OCI-LY3 (cell line): Measurements from ENCODE around the gene ZP1.

Source experiments
- H2AFZ ChIP-seq: fragments of 200-600, 300-600 bp; shearing (Covaris generic); 2 replicates; pipeline ENCODE4 v1.6.0; 2014; ENCODE audit warnings: antibody characterized with exemption, low read depth, low read length
- H3K27ac ChIP-seq: fragments of 200-600, 300-600 bp; sonication (generic); 2 replicates; pipeline ENCODE4 v1.5.1; 2014; ENCODE audit warnings: mild to moderate bottlenecking, low read length, moderate library complexity, mixed read lengths
- H3K27me3 ChIP-seq: fragments of 200-600, 300-600 bp; sonication (generic); 2 replicates; pipeline ENCODE4 v1.6.1; 2014; ENCODE audit warnings: low read depth, low read length, mixed read lengths
- H3K36me3 ChIP-seq: fragments of 200-600, 300-600 bp; sonication (generic); replicated peaks from 2 replicates; pipeline ENCODE3; 2014; ENCODE audit warnings: low read depth, low read length, mixed read lengths
- H3K4me1 ChIP-seq: fragments of 300-600, 200-600 bp; sonication (generic); 2 replicates; pipeline ENCODE4 v1.6.1; 2014; ENCODE audit warnings: low read length, mixed read lengths
- H3K4me2 ChIP-seq: fragments of 200-600, 300-600 bp; sonication (generic); 2 replicates; pipeline ENCODE4 v1.6.1; 2014; ENCODE audit warnings: low read length, mixed read lengths
- H3K4me3 ChIP-seq: fragments of 300-600, 200-600 bp; sonication (generic); 2 replicates; pipeline ENCODE4 v1.5.1; 2014; ENCODE audit warnings: antibody characterized with exemption, mild to moderate bottlenecking, low read length, moderate library complexity
- H3K79me2 ChIP-seq: fragments of 300-600, 200-600 bp; shearing (Covaris generic); 2 replicates; pipeline ENCODE4 v1.6.1; 2014; ENCODE audit warnings: mild to moderate bottlenecking, low read length, mixed read lengths
- H3K9ac ChIP-seq: fragments of 300-600, 200-600 bp; shearing (Covaris generic); 2 replicates; pipeline ENCODE4 v1.6.0; 2014; ENCODE audit warnings: mild to moderate bottlenecking, low read length, moderate library complexity
- H3K9me3 ChIP-seq: fragments of 200-600, 300-600 bp; shearing (Covaris generic); 2 replicates; pipeline ENCODE4 v1.6.1; 2014; ENCODE audit warnings: low read length, mixed read lengths; ENCODE audit not compliant: insufficient read depth
- H4K20me1 ChIP-seq: fragments of 200-600, 300-600 bp; sonication (generic); 2 replicates; pipeline ENCODE4 v1.6.1; 2016; ENCODE audit warnings: low read length, mixed read lengths; ENCODE audit not compliant: insufficient read depth
- EZH2phosphoT487 ChIP-seq: fragments of 200-600 bp; shearing (Covaris generic); IDR thresholded peaks from 2 replicates; pipeline ENCODE4 v1.6.1; 2018; ENCODE audit warnings: antibody characterized with exemption, mixed run types, low read depth
- TF ChIP-seq, protein P1 (sequence below): fragments of 200-600, 300-600 bp; sonication (generic); IDR thresholded peaks from 2 replicates; pipeline ENCODE4 v1.5.1; 2014; ENCODE audit warnings: antibody characterized with exemption, low read length, low read depth

The ZP1 gene

DNA sequence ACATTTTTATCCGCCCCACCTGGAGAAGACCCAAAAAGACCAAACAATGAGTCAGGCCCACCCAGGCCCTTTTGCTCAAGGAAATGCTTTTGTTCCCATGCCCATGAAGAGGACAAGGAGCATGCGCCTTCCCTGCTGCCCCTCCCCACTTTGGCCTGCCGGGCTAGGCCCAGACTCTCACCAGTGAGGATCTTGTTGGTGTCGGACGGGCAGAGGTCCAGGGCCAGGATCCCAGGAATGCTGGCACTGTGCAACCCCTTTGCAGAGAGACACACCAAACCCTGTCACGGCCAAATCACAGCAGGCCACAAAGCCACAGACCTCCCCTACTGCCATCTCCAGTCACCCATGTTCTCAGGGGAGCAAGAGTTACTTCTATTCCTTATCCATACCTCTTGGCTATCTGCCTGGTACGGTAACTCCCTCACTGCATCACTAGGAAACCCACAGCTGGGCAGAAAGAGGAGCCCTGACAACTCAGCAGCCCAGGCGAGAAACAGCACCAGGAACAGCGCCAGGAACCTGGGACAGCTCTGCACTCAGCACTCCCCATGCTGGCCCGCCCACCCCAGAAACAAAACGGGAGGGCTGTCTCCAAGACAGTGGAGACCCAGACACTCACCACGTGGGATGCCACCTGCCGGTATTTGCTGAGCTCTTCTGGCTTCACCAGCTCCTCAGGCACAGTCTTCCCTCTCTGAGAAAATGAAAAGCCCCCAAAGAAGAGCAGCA is 33.5 kb downstream of the ZP1 start:
- Histone ChIP-seq H2AFZ (no peak overlapping the region), H3K27me3 (no peaks in the 10 kb centered on the region), H3K79me2 (peaks cover 46% of the 10 kb centered on the region), H3K27ac (no peak overlapping the region), H3K36me3 (peaks cover 86% of the 10 kb centered on the region), H3K4me3 (no peak overlapping the region), H3K4me2 (no peak overlapping the region), H4K20me1 (peaks cover 33% of the 10 kb centered on the region), H3K4me1 (peaks cover 12% of the 10 kb centered on the region), H3K9me3 (no peaks in the 10 kb centered on the region), H3K9ac (no peak overlapping the region)
- TF ChIP-seq EZH2phosphoT487: no peak
- TF ChIP-seq, protein P1, sequence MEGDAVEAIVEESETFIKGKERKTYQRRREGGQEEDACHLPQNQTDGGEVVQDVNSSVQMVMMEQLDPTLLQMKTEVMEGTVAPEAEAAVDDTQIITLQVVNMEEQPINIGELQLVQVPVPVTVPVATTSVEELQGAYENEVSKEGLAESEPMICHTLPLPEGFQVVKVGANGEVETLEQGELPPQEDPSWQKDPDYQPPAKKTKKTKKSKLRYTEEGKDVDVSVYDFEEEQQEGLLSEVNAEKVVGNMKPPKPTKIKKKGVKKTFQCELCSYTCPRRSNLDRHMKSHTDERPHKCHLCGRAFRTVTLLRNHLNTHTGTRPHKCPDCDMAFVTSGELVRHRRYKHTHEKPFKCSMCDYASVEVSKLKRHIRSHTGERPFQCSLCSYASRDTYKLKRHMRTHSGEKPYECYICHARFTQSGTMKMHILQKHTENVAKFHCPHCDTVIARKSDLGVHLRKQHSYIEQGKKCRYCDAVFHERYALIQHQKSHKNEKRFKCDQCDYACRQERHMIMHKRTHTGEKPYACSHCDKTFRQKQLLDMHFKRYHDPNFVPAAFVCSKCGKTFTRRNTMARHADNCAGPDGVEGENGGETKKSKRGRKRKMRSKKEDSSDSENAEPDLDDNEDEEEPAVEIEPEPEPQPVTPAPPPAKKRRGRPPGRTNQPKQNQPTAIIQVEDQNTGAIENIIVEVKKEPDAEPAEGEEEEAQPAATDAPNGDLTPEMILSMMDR: no peak

DNA sequence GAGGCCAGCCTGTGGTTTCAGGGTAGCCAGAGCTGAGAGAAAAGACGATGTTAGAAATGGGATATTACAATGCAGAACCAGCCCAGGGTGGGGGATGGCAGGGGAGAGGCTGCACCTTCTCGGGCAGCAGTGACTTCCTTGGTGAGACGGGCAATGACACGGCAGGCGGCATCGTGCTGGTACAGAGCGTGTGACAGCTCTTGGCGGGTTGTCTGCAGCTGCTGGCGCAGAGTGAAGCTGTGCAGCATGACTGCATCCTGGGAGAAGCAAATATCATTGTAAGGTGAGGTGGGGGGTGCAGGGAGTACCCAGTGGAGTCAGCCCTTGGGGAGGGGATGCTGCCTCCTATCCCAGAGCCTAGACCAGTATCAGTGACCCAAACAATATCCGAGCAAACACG is 35.3 kb downstream of the ZP1 start:
- H3K36me3 ChIP-seq: peaks cover 72% of the 10 kb centered on the region
- H4K20me1 ChIP-seq: peaks cover 34% of the 10 kb centered on the region
- H3K4me1 ChIP-seq: peaks cover 20% of the 10 kb centered on the region
- H3K27ac ChIP-seq: no peak overlapping the region
- H2AFZ ChIP-seq: no peak overlapping the region
- H3K9ac ChIP-seq: no peak overlapping the region
- H3K79me2 ChIP-seq: peaks cover 51% of the 10 kb centered on the region
- no peak overlapping the region for H3K4me3 ChIP-seq
- TF ChIP-seq EZH2phosphoT487: no peak
- TF ChIP-seq, protein P1: no peak
- H3K4me2 ChIP-seq: no peak overlapping the region
- no peaks in the 10 kb centered on the region for H3K27me3 ChIP-seq
- H3K9me3 ChIP-seq: no peaks in the 10 kb centered on the region

DNA sequence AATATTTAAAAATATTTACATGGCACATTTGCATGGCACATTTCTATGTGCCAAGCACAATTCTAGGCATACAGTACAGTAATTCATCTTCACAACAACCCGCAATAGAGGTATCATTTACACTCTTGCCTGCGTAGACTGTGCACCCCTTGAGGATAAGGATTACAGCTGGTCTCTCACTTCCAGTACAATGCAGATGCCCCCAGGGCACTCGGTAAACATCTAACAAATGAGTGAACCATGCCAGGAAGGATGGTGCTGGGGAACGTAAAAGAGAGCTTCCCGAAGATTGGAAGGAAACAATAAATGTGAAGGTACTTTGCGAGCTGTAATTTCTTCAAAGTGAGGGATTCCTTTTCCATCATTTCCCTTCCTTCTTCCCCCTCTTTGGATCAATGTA is 37.7 kb downstream of the ZP1 start:
- TF ChIP-seq, protein P1: no peak
- TF ChIP-seq EZH2phosphoT487: no peak
- peak overlapping the region; percentile 87 for H3K9ac ChIP-seq
- H3K9me3 ChIP-seq: peaks cover 10% of the 10 kb centered on the region
- peak overlapping the region; percentile 89 for H3K4me3 ChIP-seq
- peaks cover 60% of the 10 kb centered on the region for H3K36me3 ChIP-seq
- H3K4me1 ChIP-seq: peaks cover 40% of the 10 kb centered on the region
- no peak overlapping the region for H2AFZ ChIP-seq
- H3K27me3 ChIP-seq: peaks cover 4% of the 10 kb centered on the region; the same call in 1 of the 2 replicates
- H3K4me2 ChIP-seq: peak overlapping the region; percentile 82
- peaks cover 44% of the 10 kb centered on the region for H3K79me2 ChIP-seq
- H4K20me1 ChIP-seq: peaks cover 34% of the 10 kb centered on the region
- peak overlapping the region; percentile 89; the same call in 1 of the 2 replicates for H3K27ac ChIP-seq

DNA sequence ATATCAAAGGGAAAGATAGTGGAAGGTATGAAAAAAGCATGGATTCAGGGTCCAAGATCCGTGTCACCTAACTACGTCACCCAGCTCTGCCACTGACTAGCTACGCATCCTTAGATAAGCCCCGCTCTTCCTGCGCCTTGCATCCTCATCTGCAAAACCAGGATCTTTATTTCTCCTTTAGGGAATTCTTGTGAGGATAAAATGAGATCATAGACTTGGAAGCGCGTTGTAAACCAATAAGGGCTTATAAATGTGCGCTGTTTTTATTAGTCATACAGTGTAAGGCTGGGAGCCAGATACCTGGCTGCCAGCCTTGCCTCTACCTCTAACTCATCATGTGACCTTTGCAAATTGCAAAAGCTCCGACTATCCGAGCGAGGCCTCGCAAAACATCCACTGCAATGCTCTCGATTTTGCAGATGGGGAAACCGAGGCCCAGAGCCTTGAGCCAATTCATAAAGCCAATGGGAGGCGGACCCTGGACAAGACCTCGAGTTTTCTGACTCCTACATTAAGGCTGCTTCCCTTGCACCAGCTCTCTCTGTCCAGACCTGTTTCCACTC is 38.3 kb downstream of the ZP1 start:
- H3K27ac ChIP-seq: peak overlapping the region; percentile 89
- no peak overlapping the region for H2AFZ ChIP-seq
- H3K79me2 ChIP-seq: peaks cover 44% of the 10 kb centered on the region
- H4K20me1 ChIP-seq: peaks cover 34% of the 10 kb centered on the region
- TF ChIP-seq EZH2phosphoT487: no peak
- TF ChIP-seq, protein P1: no peak
- H3K36me3 ChIP-seq: peaks cover 54% of the 10 kb centered on the region
- peaks cover 4% of the 10 kb centered on the region; the same call in 1 of the 2 replicates for H3K27me3 ChIP-seq
- H3K9me3 ChIP-seq: peaks cover 10% of the 10 kb centered on the region
- peaks cover 46% of the 10 kb centered on the region for H3K4me1 ChIP-seq
- peak overlapping the region; percentile 82 for H3K4me2 ChIP-seq
- H3K9ac ChIP-seq: peak overlapping the region; percentile 87
- H3K4me3 ChIP-seq: peak overlapping the region; percentile 89
